ENCODE results near the gene EDRF1. TPM values are rescaled to one million over a fixed set of nuclear protein-coding genes. Genes with fewer than 3 reads are reported as not detected.

The EDRF1 gene
- total RNA-seq, 1 experiment from 2014 or later = 32.9 TPM

DNA sequence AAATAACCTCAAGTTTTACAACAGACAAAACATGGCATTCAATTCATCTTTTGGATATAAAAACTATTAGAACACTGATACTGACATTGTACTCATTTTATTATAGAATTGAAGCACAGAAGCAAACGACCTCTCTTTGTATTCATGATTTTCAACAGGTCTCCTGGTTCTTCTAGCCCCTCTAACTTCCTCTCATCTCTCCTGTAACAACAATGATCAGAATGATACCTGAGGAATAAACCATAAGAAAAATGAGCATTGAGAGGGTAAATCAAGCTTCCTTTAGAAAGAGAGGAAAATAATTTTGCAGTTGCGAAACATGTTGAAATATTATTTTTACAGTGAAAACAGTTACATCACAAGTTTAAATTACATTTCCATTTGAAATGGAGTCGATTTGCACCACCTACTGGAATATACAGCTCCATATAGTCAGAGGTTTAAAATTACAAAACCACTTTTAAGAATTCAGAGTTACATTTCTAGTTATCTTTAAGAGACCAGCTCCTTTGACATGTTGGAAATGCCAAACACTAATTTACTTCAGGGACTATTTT lies 19.1 kb upstream of the EDRF1 start:
- ChIA-PET CTCF (interaction anchor here (1.3 kb wide), 1 partner anchor 178 kb away, joined by 5 read pairs; no protein-coding TSS in a partner anchor), POLR2A (no interaction called here)
- ATAC-seq (no peak), DNase-seq (ENCODE audit: low spot score) (no peak)
- H3K4me3 Mint-ChIP-seq = no peak overlapping the region
- TF ChIP-seq, protein P1, sequence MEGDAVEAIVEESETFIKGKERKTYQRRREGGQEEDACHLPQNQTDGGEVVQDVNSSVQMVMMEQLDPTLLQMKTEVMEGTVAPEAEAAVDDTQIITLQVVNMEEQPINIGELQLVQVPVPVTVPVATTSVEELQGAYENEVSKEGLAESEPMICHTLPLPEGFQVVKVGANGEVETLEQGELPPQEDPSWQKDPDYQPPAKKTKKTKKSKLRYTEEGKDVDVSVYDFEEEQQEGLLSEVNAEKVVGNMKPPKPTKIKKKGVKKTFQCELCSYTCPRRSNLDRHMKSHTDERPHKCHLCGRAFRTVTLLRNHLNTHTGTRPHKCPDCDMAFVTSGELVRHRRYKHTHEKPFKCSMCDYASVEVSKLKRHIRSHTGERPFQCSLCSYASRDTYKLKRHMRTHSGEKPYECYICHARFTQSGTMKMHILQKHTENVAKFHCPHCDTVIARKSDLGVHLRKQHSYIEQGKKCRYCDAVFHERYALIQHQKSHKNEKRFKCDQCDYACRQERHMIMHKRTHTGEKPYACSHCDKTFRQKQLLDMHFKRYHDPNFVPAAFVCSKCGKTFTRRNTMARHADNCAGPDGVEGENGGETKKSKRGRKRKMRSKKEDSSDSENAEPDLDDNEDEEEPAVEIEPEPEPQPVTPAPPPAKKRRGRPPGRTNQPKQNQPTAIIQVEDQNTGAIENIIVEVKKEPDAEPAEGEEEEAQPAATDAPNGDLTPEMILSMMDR (IDR thresholded peaks at IDR 0.05) = no peak
- no peak for TF ChIP-seq TCF7 (CRISPR knock-in tag; IDR thresholded peaks at IDR 0.05; ENCODE audit: low read depth)
- TF ChIP-seq ATF1 (CRISPR knock-in tag; IDR thresholded peaks at IDR 0.05) = no peak
- no peak for TF ChIP-seq FOXK1 (CRISPR knock-in tag; IDR thresholded peaks at IDR 0.05)
- TF ChIP-seq, protein P2, sequence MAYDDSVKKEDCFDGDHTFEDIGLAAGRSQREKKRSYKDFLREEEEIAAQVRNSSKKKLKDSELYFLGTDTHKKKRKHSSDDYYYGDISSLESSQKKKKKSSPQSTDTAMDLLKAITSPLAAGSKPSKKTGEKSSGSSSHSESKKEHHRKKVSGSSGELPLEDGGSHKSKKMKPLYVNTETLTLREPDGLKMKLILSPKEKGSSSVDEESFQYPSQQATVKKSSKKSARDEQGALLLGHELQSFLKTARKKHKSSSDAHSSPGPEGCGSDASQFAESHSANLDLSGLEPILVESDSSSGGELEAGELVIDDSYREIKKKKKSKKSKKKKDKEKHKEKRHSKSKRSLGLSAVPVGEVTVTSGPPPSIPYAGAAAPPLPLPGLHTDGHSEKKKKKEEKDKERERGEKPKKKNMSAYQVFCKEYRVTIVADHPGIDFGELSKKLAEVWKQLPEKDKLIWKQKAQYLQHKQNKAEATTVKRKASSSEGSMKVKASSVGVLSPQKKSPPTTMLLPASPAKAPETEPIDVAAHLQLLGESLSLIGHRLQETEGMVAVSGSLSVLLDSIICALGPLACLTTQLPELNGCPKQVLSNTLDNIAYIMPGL (CRISPR knock-in tag; IDR thresholded peaks at IDR 0.05) = no peak
- no peaks in the 10 kb centered on the region for H3K27me3 Mint-ChIP-seq (ENCODE audit: low read depth)
- 0 out of 2 replicates have a peak, but pooled peaks cover 2% of the 10 kb centered on the region for H3K36me3 Mint-ChIP-seq
- no peaks in the 10 kb centered on the region for H3K4me1 Mint-ChIP-seq
- no peak overlapping the region for H3K27ac Mint-ChIP-seq
- H3K9me3 Mint-ChIP-seq = peaks cover 7% of the 10 kb centered on the region

DNA sequence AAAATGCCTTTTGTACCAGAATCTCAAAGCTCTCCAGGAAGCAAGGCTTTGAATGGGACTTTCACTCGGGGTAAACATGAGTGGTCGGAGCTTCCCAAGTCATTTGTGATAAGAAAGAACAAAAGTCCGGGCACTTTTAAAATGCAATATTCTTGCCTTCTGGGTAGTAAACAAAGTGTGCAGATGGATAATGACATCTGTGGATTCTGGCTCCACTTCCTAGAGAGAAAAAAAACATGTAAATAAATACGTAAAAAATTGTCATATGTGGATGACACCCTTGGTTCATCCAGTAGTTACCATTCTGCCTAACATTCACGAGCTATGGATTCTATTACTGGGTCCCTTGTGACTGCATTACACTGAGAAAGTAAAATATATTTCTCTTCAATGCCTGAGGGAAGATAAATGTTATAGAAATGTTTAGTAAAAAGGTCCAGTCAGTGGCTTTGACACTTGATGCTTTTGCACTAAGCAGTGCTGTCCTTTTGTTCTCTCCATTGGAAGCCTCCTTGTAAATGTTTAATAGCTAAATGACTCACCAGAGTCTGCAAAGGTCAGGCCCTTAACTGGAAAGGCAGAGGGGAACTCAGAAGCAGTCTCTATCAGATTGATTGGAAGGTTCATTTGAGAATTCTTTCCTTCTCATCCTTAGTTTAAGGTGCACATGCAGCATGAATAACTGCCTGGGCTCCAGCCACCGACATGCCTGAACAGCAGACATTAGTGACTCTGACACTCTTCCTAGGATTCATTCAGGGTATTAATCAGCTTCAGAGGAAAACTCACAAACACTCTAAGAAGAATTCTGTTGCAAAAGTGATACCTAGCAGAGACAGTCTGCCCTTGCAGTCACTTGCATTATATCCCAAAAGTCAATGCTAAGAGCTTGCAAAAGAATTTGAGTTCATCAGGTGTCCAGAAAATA lies 11.7 kb upstream of the EDRF1 start:
- H3K4me1 Mint-ChIP-seq = peaks cover 13% of the 10 kb centered on the region
- TF ChIP-seq, protein P3, sequence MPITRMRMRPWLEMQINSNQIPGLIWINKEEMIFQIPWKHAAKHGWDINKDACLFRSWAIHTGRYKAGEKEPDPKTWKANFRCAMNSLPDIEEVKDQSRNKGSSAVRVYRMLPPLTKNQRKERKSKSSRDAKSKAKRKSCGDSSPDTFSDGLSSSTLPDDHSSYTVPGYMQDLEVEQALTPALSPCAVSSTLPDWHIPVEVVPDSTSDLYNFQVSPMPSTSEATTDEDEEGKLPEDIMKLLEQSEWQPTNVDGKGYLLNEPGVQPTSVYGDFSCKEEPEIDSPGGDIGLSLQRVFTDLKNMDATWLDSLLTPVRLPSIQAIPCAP (CRISPR knock-in tag; IDR thresholded peaks at IDR 0.05) = no peak
- TF ChIP-seq ZNF416 (CRISPR knock-in tag; IDR thresholded peaks at IDR 0.05) (no peak), NFYB (CRISPR knock-in tag; conservative IDR thresholded peaks at IDR 0.05; ENCODE audit: low read depth) (no peak), CREM (CRISPR knock-in tag; IDR thresholded peaks at IDR 0.05) (no peak)
- TF ChIP-seq, protein P4, sequence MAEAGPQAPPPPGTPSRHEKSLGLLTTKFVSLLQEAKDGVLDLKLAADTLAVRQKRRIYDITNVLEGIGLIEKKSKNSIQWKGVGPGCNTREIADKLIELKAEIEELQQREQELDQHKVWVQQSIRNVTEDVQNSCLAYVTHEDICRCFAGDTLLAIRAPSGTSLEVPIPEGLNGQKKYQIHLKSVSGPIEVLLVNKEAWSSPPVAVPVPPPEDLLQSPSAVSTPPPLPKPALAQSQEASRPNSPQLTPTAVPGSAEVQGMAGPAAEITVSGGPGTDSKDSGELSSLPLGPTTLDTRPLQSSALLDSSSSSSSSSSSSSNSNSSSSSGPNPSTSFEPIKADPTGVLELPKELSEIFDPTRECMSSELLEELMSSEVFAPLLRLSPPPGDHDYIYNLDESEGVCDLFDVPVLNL (CRISPR knock-in tag; IDR thresholded peaks at IDR 0.05; ENCODE audit: borderline replicate concordance, low read depth) = no peak
- TF ChIP-seq, protein P5, sequence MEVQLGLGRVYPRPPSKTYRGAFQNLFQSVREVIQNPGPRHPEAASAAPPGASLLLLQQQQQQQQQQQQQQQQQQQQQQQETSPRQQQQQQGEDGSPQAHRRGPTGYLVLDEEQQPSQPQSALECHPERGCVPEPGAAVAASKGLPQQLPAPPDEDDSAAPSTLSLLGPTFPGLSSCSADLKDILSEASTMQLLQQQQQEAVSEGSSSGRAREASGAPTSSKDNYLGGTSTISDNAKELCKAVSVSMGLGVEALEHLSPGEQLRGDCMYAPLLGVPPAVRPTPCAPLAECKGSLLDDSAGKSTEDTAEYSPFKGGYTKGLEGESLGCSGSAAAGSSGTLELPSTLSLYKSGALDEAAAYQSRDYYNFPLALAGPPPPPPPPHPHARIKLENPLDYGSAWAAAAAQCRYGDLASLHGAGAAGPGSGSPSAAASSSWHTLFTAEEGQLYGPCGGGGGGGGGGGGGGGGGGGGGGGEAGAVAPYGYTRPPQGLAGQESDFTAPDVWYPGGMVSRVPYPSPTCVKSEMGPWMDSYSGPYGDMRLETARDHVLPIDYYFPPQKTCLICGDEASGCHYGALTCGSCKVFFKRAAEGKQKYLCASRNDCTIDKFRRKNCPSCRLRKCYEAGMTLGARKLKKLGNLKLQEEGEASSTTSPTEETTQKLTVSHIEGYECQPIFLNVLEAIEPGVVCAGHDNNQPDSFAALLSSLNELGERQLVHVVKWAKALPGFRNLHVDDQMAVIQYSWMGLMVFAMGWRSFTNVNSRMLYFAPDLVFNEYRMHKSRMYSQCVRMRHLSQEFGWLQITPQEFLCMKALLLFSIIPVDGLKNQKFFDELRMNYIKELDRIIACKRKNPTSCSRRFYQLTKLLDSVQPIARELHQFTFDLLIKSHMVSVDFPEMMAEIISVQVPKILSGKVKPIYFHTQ (CRISPR knock-in tag; IDR thresholded peaks at IDR 0.05) = no peak
- H3K36me3 Mint-ChIP-seq = peaks cover 6% of the 10 kb centered on the region; the same call in 1 of the 2 replicates
- H3K4me3 Mint-ChIP-seq = no peak overlapping the region
- peaks cover 14% of the 10 kb centered on the region for H3K9me3 Mint-ChIP-seq
- ATAC-seq (no peak), DNase-seq (ENCODE audit: low spot score) (no peak)
- ChIA-PET CTCF (interaction anchor here (0.6 to 1.1 kb wide), 2 partner anchors 12 to 361 kb away, joined by 3 to 6 read pairs; partner anchors contain the start of gene EDRF1), POLR2A (no interaction called here)
- no peak overlapping the region for H3K27ac Mint-ChIP-seq
- peaks cover 3% of the 10 kb centered on the region for H3K27me3 Mint-ChIP-seq (ENCODE audit: low read depth)
